ELF-1 (cell line): ENCODE data around the gene C19orf73.
"Not testable (repeated sequence)": the region's sequence is repeated elsewhere in the genome, so short reads cannot be mapped to it uniquely, and the experiment has no call there.

Source experiments
- DNase-seq: peaks from one replicate; pipeline ENCODE4 v3.0.0-alpha.2; 2016; ENCODE audit warnings: low read depth, low spot score

Gene C19orf73

GRCh38 chr19:49121841-49122240 is 2.9 kb upstream of the C19orf73 start:
- DNase-seq, result not testable (repeated sequence)

GRCh38 chr19:49120868-49121267 is 1.9 kb upstream of the C19orf73 start:
- DNase-seq, result no peak

GRCh38 chr19:49120325-49120683 is 1.4 kb upstream of the C19orf73 start:
- no peak for DNase-seq

- DNase-seq, result peak; percentile 68
Measured at GRCh38 chr19:49119411-49120324, 725 bp upstream of the C19orf73 start, which contains the start of gene PPFIA3. PPFIA3 (plus strand) TSS chr19:49119544; CDS start chr19:49127874, 8,330 bp downstream.

- peak; percentile 20 for DNase-seq
Measured at GRCh38 chr19:49117677-49118564, 1.0 kb downstream of the C19orf73 start.

DNA sequence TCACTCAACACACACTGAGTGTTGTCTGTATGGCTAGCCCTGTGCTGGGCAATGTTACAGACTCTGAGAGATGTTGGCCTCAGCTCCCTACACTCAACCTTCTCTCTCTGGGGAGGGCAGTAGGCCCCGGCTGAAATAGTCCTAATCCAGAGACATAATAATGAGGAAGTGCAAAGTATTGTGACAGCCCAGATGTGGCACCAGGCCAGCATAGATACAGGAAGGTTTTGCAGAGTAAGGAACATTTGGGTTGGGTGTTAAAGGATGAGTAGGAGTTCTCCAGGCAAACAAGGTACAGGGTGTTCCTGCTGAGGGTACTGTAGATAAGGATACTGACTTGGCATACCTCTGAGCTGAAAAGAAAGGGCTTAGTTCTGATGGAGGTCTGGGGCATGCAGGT is 2.4 kb downstream of the C19orf73 start:
- DNase-seq, result no peak

DNA sequence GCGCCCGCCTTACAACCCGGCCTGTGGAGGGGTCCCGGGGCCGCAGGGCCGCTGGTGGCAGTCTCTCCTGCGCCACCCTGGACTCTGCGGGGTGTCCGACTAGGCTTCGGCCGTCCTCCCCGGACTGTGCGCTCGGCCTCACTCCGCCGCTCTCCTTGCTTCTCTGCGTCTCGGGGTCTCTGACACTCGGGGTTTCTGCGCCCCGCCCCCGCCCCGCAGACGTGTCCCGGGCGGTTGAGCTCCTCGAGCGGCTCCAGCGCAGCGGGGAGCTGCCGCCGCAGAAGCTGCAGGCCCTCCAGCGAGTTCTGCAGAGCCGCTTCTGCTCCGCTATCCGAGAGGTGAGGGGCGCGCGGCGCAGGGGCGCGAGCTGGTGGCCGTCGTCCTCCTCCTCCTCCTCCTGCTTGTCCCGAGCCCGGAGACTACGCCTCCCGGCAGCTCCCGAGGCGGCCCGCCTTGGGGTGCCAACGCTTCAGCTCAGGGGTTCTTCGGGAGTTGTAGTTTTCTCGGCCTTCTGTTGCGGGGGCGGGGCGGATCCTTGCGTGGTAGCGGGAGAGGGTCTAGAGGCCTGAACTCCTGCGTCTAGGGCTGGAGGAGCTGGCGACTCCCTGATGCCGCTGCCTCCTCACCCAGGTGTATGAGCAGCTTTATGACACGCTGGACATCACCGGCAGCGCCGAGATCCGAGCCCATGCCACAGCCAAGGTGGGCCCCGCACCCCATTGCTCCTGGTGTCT is 4.1 kb downstream of the C19orf73 start:
- peak; percentile 78 for DNase-seq

- peak; percentile 78 for DNase-seq
Measured at GRCh38 chr19:49113762-49114629, 4.9 kb downstream of the C19orf73 start, which contains the start of gene LIN7B. LIN7B (plus strand) TSS chr19:49114370; CDS start chr19:49114405, 35 bp downstream.

DNA sequence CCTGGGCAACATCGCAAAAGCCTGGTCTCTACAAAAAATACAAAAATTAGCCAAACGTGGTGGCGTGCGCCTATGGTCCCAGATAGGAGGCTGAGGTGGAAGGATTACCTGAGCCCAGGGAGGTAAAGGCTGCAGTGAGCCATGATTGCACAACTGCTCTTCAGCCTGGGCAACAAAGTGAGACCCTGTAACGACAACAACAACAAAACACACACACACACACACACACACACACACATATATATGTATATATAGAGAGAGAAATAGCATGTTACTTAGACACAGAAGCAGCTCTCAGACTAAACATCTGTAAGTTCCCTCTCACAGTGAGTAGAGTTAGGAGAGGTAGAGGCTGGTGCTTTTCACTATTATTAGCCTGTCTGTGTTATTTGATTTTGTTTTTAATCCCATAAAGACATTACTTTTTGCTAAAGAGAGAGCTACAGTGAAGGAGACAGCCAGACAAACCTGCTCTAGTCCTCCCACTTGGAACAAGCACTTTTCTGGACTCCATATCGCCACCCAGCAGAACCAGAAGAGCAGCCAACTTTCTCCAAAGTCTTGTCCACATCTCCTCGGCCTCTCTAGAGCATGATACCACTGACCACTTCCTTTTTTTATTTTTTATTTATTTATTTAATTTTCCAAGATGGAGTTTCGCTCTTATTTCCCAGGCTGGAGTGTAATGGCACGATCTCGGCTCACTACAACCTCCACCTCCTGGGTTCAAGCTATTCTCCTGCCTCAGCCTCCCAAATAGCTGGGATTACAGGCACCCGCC is 7.5 kb downstream of the C19orf73 start:
- no peak for DNase-seq

GRCh38 chr19:49110567-49110966 is 8.4 kb downstream of the C19orf73 start:
- no peak for DNase-seq

DNA sequence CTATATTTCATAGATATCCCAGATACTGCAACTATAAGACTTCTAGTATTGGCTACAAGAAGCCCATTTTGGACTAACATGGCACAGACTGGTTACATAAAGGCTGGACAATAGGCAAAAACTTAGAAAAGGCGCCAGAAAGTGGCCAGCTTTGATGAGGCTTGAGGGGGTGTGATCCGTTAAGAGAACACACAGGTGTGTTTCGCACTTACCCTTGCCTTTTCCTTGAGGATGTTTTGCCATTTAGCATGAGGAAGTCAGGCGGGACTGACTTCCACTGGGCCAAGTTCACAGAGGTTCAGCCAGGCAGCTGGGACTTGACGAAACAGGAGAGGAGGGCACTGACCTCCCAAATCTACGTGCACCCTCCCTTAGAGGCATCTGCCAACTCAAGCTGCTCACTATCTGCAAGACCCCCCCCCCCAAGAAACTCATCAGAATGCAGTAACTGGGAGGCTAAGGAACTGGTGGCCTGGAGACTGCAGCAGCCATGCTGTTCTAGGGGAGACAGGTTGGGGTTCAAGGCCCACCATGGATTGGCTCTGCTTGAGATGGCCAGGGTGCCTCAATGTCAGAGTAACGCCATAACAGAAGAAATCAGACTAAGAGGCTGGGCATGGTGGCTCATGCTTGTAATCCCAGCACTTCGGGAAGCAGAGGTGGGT is 9.2 kb downstream of the C19orf73 start:
- no peak for DNase-seq

- no peak for DNase-seq
Measured at GRCh38 chr19:49109051-49109450, 9.9 kb downstream of the C19orf73 start.

DNA sequence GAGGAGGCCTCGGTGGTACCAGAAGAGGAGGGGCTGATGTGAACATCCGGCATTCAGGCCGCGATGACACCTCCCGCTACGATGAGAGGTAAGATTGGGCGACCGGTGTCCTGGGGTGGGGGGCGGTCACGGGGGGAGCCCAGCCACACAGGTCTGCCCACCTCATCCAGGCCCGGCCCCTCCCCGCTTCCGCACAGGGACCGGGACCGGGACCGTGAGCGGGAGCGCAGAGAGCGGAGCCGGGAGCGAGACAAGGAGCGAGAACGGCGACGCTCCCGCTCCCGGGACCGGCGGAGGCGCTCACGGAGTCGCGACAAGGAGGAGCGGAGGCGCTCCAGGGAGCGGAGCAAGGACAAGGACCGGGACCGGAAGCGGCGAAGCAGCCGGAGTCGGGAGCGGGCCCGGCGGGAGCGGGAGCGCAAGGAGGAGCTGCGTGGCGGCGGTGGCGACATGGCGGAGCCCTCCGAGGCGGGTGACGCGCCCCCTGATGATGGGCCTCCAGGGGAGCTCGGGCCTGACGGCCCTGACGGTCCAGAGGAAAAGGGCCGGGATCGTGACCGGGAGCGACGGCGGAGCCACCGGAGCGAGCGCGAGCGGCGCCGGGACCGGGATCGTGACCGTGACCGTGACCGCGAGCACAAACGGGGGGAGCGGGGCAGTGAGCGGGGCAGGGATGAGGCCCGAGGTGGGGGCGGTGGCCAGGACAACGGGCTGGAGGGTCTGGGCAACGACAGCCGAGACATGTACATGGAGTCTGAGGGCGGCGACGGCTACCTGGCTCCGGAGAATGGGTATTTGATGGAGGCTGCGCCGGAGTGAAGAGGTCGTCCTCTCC is 11.1 kb downstream of the C19orf73 start:
- DNase-seq, result no peak

GRCh38 chr19:49106648-49107135 is 12.3 kb downstream of the C19orf73 start:
- peak; percentile 81 for DNase-seq

- no peak for DNase-seq
Measured at GRCh38 chr19:49104229-49104864, 14.6 kb downstream of the C19orf73 start.

GRCh38 chr19:49103331-49104085 is 15.4 kb downstream of the C19orf73 start:
- DNase-seq, result no peak

GRCh38 chr19:49102303-49102702 is 16.6 kb downstream of the C19orf73 start:
- no peak for DNase-seq
